NOMO-1 (cell line): Measurements from ENCODE around the gene ZNF324.

Source experiments
- DNase-seq, 2 experiments: peaks; one replicate each; lab custom pipeline; 2025; ENCODE audit not compliant: unreplicated experiment in 2 of 2; lab: John Stamatoyannopoulos, UW

ZNF324 gene

GRCh38 chr19:58519355-58520256 lies 52.7 kb downstream of the ZNF324 start, which contains the start of gene ZBTB45:
ZBTB45 (minus strand) TSS chr19:58519810; CDS start chr19:58517673, 2,137 bp downstream.
- peak; percentile 91 to 96 for DNase-seq

- no peak for DNase-seq
Measured at GRCh38 chr19:58520257-58520599, 53.3 kb downstream of the ZNF324 start.

- DNase-seq, result no peak
Measured at GRCh38 chr19:58521651-58522050, 54.8 kb downstream of the ZNF324 start.

GRCh38 chr19:58522709-58523108 lies 55.8 kb downstream of the ZNF324 start:
- no peak for DNase-seq
